ENCODE measurements around the gene PLA1A.

Gene PLA1A

DNA sequence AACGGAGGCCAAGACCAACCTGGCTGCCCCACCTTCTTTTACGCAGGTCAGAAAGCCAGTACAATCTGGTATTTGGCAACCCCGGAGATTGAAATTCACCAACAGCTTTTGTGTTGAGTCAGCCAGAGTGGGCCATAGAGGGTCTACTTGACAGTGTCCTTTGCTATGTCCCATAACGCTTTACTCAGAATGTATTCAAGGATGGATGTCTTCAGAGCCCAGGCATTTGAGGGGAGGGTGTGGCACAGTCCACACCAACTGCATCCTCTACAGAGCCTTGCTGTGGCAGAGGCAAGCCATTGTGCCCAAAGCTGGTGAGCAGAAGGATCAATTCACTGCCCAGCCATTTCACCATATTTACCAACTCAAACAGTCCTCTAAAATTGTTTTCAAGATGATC, 18.4 kb downstream of the PLA1A start:
- Histone ChIP-seq H3K4me2 (ENCODE audit: low read length) (no peak overlapping the region), H3K9me2 (ENCODE audit: low read depth, low read length) (no peaks in the 10 kb centered on the region), H3K4me1 (ENCODE audit: insufficient read depth, low read length, severe bottlenecking) (no peaks in the 10 kb centered on the region), H3K27me3 (ENCODE audit: insufficient read depth, low read length) (peaks cover 3% of the 10 kb centered on the region; the same call in 1 of the 2 replicates), H3K27ac (ENCODE audit: low read depth, low read length, poor library complexity, severe bottlenecking) (no peak overlapping the region), H3K79me2 (ENCODE audit: insufficient read depth, low read length) (no peaks in the 10 kb centered on the region), H4K20me1 (ENCODE audit: insufficient read depth, low read length) (no peaks in the 10 kb centered on the region), H3K9ac (ENCODE audit: low read length) (no peak overlapping the region), H3K36me3 (ENCODE audit: insufficient read depth, low read length) (no peaks in the 10 kb centered on the region), H3K4me3 (ENCODE audit: low read depth, low read length, poor library complexity, severe bottlenecking) (no peak overlapping the region), H3K9me3 (ENCODE audit: low read length) (no peaks in the 10 kb centered on the region), H3F3A (ENCODE audit: insufficient read depth, low read length) (no peaks in the 10 kb centered on the region), H2AFZ (ENCODE audit: low read length) (no peak overlapping the region)
- TF ChIP-seq, protein P1, sequence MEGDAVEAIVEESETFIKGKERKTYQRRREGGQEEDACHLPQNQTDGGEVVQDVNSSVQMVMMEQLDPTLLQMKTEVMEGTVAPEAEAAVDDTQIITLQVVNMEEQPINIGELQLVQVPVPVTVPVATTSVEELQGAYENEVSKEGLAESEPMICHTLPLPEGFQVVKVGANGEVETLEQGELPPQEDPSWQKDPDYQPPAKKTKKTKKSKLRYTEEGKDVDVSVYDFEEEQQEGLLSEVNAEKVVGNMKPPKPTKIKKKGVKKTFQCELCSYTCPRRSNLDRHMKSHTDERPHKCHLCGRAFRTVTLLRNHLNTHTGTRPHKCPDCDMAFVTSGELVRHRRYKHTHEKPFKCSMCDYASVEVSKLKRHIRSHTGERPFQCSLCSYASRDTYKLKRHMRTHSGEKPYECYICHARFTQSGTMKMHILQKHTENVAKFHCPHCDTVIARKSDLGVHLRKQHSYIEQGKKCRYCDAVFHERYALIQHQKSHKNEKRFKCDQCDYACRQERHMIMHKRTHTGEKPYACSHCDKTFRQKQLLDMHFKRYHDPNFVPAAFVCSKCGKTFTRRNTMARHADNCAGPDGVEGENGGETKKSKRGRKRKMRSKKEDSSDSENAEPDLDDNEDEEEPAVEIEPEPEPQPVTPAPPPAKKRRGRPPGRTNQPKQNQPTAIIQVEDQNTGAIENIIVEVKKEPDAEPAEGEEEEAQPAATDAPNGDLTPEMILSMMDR (IDR thresholded peaks at IDR 0.05; ENCODE audit: low read length): no peak
- TF ChIP-seq EZH2 (IDR thresholded peaks at IDR 0.05; ENCODE audit: borderline replicate concordance, low read length): no peak

DNA sequence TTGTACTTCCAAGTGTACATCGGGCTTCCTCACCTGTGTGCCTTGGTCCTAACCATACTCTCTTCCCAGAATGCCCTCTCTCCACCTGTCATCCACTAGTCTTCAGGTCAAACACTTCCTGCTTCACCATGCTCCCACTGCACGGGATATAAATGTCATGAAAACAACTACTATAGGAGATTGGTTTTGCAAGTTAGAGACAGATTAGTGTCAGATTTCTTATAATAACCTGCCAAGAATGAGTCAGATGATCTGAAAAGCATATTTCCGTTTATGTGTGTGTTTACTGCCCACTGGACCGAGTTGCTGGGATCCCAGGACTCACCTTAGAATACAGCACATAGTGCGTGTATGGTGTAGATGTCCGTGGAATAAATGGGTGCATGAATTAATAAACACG, 21.4 kb downstream of the PLA1A start:
- no peaks in the 10 kb centered on the region for H3K79me2 ChIP-seq (ENCODE audit: insufficient read depth, low read length)
- H3K27me3 ChIP-seq (ENCODE audit: insufficient read depth, low read length): peaks cover 1% of the 10 kb centered on the region; the same call in 1 of the 2 replicates
- no peaks in the 10 kb centered on the region for H4K20me1 ChIP-seq (ENCODE audit: insufficient read depth, low read length)
- H3K9me3 ChIP-seq (ENCODE audit: low read length): no peaks in the 10 kb centered on the region
- no peaks in the 10 kb centered on the region for H3F3A ChIP-seq (ENCODE audit: insufficient read depth, low read length)
- no peak for TF ChIP-seq EZH2 (IDR thresholded peaks at IDR 0.05; ENCODE audit: borderline replicate concordance, low read length)
- TF ChIP-seq, protein P1 (IDR thresholded peaks at IDR 0.05; ENCODE audit: low read length): no peak
- H3K4me3 ChIP-seq (ENCODE audit: low read depth, low read length, poor library complexity, severe bottlenecking): no peak overlapping the region
- H3K9ac ChIP-seq (ENCODE audit: low read length): no peak overlapping the region
- H3K4me1 ChIP-seq (ENCODE audit: insufficient read depth, low read length, severe bottlenecking): no peaks in the 10 kb centered on the region
- H3K36me3 ChIP-seq (ENCODE audit: insufficient read depth, low read length): no peaks in the 10 kb centered on the region
- H3K27ac ChIP-seq (ENCODE audit: low read depth, low read length, poor library complexity, severe bottlenecking): no peak overlapping the region
- no peak overlapping the region for H3K4me2 ChIP-seq (ENCODE audit: low read length)
- no peaks in the 10 kb centered on the region for H3K9me2 ChIP-seq (ENCODE audit: low read depth, low read length)
- H2AFZ ChIP-seq (ENCODE audit: low read length): no peak overlapping the region

DNA sequence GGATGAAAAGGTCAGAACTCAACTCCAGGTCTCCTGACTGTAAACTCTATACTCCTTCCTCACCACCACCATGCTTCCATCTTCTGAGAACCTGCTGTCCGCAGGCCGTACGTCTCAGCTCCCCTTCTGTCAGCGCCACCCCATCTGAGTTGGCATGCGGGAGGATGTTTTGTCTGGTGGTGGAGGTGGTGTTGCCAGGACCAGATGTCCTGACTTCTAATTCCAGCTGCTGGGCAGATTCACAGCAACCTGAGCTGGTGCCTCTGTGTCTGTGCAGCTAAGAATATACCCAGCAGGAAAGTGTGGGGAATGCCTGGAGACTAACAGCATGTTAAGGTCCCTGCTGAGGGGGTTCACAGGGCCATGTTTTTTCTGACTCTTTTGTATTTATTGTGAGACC, 23.2 kb downstream of the PLA1A start:
- H2AFZ ChIP-seq (ENCODE audit: low read length): no peak overlapping the region
- no peaks in the 10 kb centered on the region for H3K36me3 ChIP-seq (ENCODE audit: insufficient read depth, low read length)
- no peaks in the 10 kb centered on the region for H4K20me1 ChIP-seq (ENCODE audit: insufficient read depth, low read length)
- H3K9me3 ChIP-seq (ENCODE audit: low read length): no peaks in the 10 kb centered on the region
- no peaks in the 10 kb centered on the region for H3K27me3 ChIP-seq (ENCODE audit: insufficient read depth, low read length)
- no peaks in the 10 kb centered on the region for H3K4me1 ChIP-seq (ENCODE audit: insufficient read depth, low read length, severe bottlenecking)
- no peak overlapping the region for H3K4me3 ChIP-seq (ENCODE audit: low read depth, low read length, poor library complexity, severe bottlenecking)
- H3K9me2 ChIP-seq (ENCODE audit: low read depth, low read length): no peaks in the 10 kb centered on the region
- H3K4me2 ChIP-seq (ENCODE audit: low read length): no peak overlapping the region
- H3K79me2 ChIP-seq (ENCODE audit: insufficient read depth, low read length): no peaks in the 10 kb centered on the region
- no peak for TF ChIP-seq EZH2 (IDR thresholded peaks at IDR 0.05; ENCODE audit: borderline replicate concordance, low read length)
- TF ChIP-seq, protein P1 (IDR thresholded peaks at IDR 0.05; ENCODE audit: low read length): no peak
- H3K9ac ChIP-seq (ENCODE audit: low read length): no peak overlapping the region
- H3K27ac ChIP-seq (ENCODE audit: low read depth, low read length, poor library complexity, severe bottlenecking): no peak overlapping the region
- no peaks in the 10 kb centered on the region for H3F3A ChIP-seq (ENCODE audit: insufficient read depth, low read length)
